OCI-LY7 (cell line): Measurements from ENCODE around the gene INSIG1. TPM values are rescaled to one million over a fixed set of nuclear protein-coding genes. Genes with fewer than 3 reads are reported as not detected.

ENCODE experiments used
- BruUV-seq: library from RNA; stranded (reverse); fragments of 400-500 nt; replicated peaks from 2 replicates; lab custom pipeline; 2021; lab: Mats Ljungman, UMichigan
- CTCF ChIA-PET: fragments of 300-600 bp; sonication (Branson Sonifier 250); formaldehyde crosslinking; loops from one replicate; lab custom pipeline; 2022; ENCODE audit warnings: antibody characterized with exemption; ENCODE audit not compliant: unreplicated experiment; lab: Charles Lee
- POLR2A ChIA-PET: fragments of 300-600 bp; sonication (Branson Sonifier 250); formaldehyde crosslinking; loops from one replicate; lab custom pipeline; 2022; ENCODE audit warnings: antibody characterized with exemption; lab: Charles Lee
- DNase-seq: peaks from one replicate; pipeline ENCODE4 v3.0.0-alpha.2; 2015; ENCODE audit warnings: low spot score
- H2AFZ ChIP-seq: fragments of 200-600 bp; sonication (generic), shearing (Covaris generic); 2 replicates; pipeline ENCODE4 v1.6.1; 2014; ENCODE audit warnings: mild to moderate bottlenecking, antibody characterized with exemption, low read length, moderate library complexity
- H3K27ac ChIP-seq: fragments of 200-600 bp; sonication (generic); 2 replicates; pipeline ENCODE4 v1.5.1; 2014; ENCODE audit warnings: mixed run types, low read depth, mild to moderate bottlenecking, moderate library complexity, low read length, inconsistent platforms; ENCODE audit not compliant: poor library complexity, severe bottlenecking
- H3K36me3 ChIP-seq: fragments of 200-600 bp; sonication (generic); 2 replicates; pipeline ENCODE4 v1.6.1; 2014; ENCODE audit warnings: mild to moderate bottlenecking, antibody characterized with exemption, low read length, moderate library complexity, mixed read lengths; ENCODE audit not compliant: insufficient read depth
- H3K4me1 ChIP-seq: fragments of 200-600 bp; sonication (generic); 2 replicates; pipeline ENCODE4 v1.5.1; 2014; ENCODE audit warnings: mild to moderate bottlenecking, low read length; ENCODE audit not compliant: insufficient read depth, poor library complexity, severe bottlenecking
- H3K4me2 ChIP-seq: fragments of 200-600 bp; sonication (generic); 2 replicates; pipeline ENCODE4 v1.6.1; 2014; ENCODE audit warnings: mild to moderate bottlenecking, low read length
- H3K4me3 ChIP-seq: fragments of 200-600 bp; sonication (generic); 2 replicates; pipeline ENCODE4 v1.5.1; 2014; ENCODE audit warnings: mild to moderate bottlenecking, low read depth, low read length; ENCODE audit not compliant: poor library complexity, severe bottlenecking
- H3K79me2 ChIP-seq: fragments of 200-600 bp; sonication (generic); 2 replicates; pipeline ENCODE4 v1.6.1; 2016; ENCODE audit warnings: low read depth, mild to moderate bottlenecking, low read length, moderate library complexity, mixed read lengths; ENCODE audit not compliant: insufficient read depth
- H3K9me2 ChIP-seq: fragments of 200-600 bp; sonication (generic); 2 replicates; pipeline ENCODE4 v1.6.1; 2016; ENCODE audit warnings: mild to moderate bottlenecking, low read length, mixed read lengths; ENCODE audit not compliant: insufficient read depth
- H3K9me3 ChIP-seq: fragments of 200-600 bp; sonication (generic); 2 replicates; pipeline ENCODE4 v1.6.1; 2014; ENCODE audit warnings: mild to moderate bottlenecking, mixed run types, low read length, mixed read lengths
- H4K20me1 ChIP-seq: fragments of 200-600 bp; sonication (generic); 2 replicates; pipeline ENCODE4 v1.6.1; 2014; ENCODE audit warnings: mild to moderate bottlenecking, antibody characterized with exemption, low read length, moderate library complexity, mixed read lengths; ENCODE audit not compliant: insufficient read depth
- EZH2phosphoT487 ChIP-seq: fragments of 200-600 bp; sonication (generic); IDR thresholded peaks from 2 replicates; pipeline ENCODE4 v1.6.1; 2018; ENCODE audit warnings: low read depth, borderline replicate concordance, mild to moderate bottlenecking, mixed run types, antibody characterized with exemption, low read length, moderate library complexity, mixed read lengths
- intact Hi-C: fragments of 100-400 bp; cut with micrococcal nuclease; formaldehyde crosslinking; loops from one replicate; pipeline ENCODE4 v1.10.0; 2022; ENCODE audit not compliant: unreplicated experiment
- total RNA-seq, 2 experiments: library from RNA; depleted of rRNA in 1 of 2; stranded (reverse); fragments of >200 nt in 1 of 2; shearing (Covaris generic) in 1 of 2; gene quantifications; 2 replicates each; pipeline ENCODE4 v1.2.3, GENCODE V29; 2014 to 2022
- TF ChIP-seq, protein P1 (sequence below): fragments of 200-600 bp; sonication (generic); conservative IDR thresholded peaks from 2 replicates; pipeline ENCODE4 v1.5.1; 2014; ENCODE audit warnings: mild to moderate bottlenecking, antibody characterized with exemption, low read length, moderate library complexity, mixed read lengths

INSIG1 gene
- total RNA-seq, 2 experiments from 2014 or later = 122 to 164 TPM

DNA sequence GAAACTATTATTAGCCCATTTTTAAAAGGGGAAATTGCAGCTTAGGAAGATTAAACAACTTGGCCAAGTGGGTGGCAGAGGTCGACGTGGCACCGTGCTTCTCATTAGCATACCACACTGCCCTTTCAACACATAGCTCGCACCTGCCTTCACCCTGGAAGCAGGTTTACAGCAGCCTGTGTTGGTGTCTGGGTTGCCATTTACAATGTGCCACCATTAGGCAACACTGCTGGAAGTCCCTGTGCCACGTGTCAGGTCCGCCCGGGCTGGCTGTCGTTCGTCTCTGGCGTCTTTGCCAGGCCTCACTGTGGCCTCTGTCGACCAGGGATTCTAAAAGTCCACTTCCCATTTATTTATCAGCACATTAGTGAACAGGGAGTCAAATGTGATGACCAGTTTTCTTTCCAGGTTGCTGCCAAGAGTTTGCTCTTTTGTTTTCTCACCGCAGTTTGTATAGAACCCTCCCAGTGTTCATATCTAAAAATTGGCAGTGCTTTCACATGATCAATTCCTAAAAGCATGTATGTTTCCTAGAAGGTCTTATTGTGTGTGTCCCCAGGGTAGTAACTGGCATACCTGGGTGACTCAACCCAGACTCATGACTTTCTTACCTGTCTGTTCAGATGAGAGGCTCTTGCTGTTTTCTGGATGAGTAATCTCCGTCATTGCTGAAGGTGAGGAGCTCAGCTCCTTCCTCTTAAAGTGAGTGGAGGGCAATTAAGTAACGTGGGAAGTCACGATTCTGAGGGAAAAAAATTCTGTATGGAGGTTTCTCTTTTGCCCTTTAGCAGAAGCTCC is 9.2 kb downstream of the INSIG1 start:
- H3K27ac ChIP-seq = no peak overlapping the region
- no peaks in the 10 kb centered on the region for H3K9me2 ChIP-seq
- POLR2A ChIA-PET = interaction anchor here (1.1 to 1.5 kb wide), 3 partner anchors 9 to 11 kb away, joined by 3 to 4 read pairs (median 3); partner anchors contain the start of gene INSIG1
- no peak overlapping the region for H2AFZ ChIP-seq
- intact Hi-C loops = no loop called here
- no TSS peak for BruUV-seq
- H3K36me3 ChIP-seq = peaks cover 91% of the 10 kb centered on the region
- peaks cover 17% of the 10 kb centered on the region for H3K79me2 ChIP-seq
- no peak overlapping the region for H3K4me2 ChIP-seq
- no peaks in the 10 kb centered on the region for H3K9me3 ChIP-seq
- H3K4me1 ChIP-seq = no peaks in the 10 kb centered on the region
- no peak overlapping the region for H3K4me3 ChIP-seq
- CTCF ChIA-PET = no interaction called here
- peaks cover 22% of the 10 kb centered on the region for H4K20me1 ChIP-seq
- no peak for TF ChIP-seq EZH2phosphoT487
- TF ChIP-seq, protein P1, sequence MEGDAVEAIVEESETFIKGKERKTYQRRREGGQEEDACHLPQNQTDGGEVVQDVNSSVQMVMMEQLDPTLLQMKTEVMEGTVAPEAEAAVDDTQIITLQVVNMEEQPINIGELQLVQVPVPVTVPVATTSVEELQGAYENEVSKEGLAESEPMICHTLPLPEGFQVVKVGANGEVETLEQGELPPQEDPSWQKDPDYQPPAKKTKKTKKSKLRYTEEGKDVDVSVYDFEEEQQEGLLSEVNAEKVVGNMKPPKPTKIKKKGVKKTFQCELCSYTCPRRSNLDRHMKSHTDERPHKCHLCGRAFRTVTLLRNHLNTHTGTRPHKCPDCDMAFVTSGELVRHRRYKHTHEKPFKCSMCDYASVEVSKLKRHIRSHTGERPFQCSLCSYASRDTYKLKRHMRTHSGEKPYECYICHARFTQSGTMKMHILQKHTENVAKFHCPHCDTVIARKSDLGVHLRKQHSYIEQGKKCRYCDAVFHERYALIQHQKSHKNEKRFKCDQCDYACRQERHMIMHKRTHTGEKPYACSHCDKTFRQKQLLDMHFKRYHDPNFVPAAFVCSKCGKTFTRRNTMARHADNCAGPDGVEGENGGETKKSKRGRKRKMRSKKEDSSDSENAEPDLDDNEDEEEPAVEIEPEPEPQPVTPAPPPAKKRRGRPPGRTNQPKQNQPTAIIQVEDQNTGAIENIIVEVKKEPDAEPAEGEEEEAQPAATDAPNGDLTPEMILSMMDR = no peak
- no peak for DNase-seq

DNA sequence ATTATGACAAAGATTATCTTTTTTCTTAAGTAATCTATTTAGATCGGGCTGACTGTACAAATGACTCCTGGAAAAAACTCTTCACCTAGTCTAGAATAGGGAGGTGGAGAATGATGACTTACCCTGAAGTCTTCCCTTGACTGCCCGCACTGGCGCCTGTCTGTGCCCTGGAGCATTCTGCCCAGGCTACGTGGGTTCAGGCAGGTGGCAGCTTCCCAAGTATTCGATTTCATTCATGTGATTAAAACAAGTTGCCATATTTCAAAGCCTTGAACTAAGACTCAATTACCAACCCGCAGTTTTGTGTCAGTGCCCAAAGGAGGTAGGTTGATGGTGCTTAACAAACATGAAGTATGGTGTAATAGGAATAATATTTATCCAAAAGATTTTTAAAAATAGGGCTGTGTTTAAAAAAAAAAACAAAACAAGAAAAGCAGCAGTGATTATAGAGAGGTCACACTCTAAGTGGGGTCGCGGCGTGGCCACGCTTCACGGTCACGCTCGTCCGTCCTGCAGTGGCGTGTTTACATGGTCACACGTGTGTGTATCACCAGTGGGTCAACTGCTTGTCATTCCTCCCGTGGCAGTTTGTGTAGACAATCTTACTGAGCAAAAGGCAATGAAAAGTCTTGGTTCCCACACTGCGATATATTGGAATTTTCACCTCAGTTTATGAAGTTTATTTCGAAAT is 10.8 kb downstream of the INSIG1 start:
- POLR2A ChIA-PET = no interaction called here
- no TSS peak for BruUV-seq
- Histone ChIP-seq H3K4me1 (no peaks in the 10 kb centered on the region), H3K36me3 (peaks cover 75% of the 10 kb centered on the region), H3K79me2 (peaks cover 7% of the 10 kb centered on the region; the same call in 1 of the 2 replicates), H3K9me2 (no peaks in the 10 kb centered on the region), H4K20me1 (peaks cover 18% of the 10 kb centered on the region), H3K4me2 (no peak overlapping the region), H3K4me3 (no peak overlapping the region), H3K9me3 (no peaks in the 10 kb centered on the region), H2AFZ (no peak overlapping the region), H3K27ac (no peak overlapping the region)
- CTCF ChIA-PET = no interaction called here
- intact Hi-C loops = no loop called here
- no peak for DNase-seq
- TF ChIP-seq EZH2phosphoT487 = no peak
- TF ChIP-seq, protein P1 = no peak

DNA sequence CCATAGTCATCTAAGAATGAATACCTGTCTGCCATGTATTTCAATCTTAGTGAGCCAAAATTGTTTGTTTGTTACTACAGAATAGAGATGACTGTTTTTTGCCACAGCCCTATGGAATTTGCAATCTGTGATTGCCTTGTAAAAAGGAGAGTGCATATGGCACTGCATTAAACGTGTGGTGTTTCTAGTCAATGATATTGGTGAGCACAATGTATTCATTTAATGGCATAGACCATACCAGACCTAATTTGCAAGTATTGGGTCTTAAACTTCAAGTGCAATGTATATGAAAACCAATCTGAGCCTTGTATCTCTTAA is 11.3 kb downstream of the INSIG1 start:
- intact Hi-C loops = no loop called here
- no peaks in the 10 kb centered on the region for H3K9me3 ChIP-seq
- no peak overlapping the region for H3K4me2 ChIP-seq
- H3K4me1 ChIP-seq = no peaks in the 10 kb centered on the region
- H3K79me2 ChIP-seq = peaks cover 6% of the 10 kb centered on the region; the same call in 1 of the 2 replicates
- no peak overlapping the region for H3K27ac ChIP-seq
- no peaks in the 10 kb centered on the region for H3K9me2 ChIP-seq
- CTCF ChIA-PET = no interaction called here
- peaks cover 16% of the 10 kb centered on the region for H4K20me1 ChIP-seq
- peaks cover 70% of the 10 kb centered on the region for H3K36me3 ChIP-seq
- TF ChIP-seq, protein P1 = no peak
- no peak for TF ChIP-seq EZH2phosphoT487
- DNase-seq = no peak
- POLR2A ChIA-PET = no interaction called here
- TSS peak; percentile 5 for BruUV-seq
- no peak overlapping the region for H3K4me3 ChIP-seq
- no peak overlapping the region for H2AFZ ChIP-seq
